MM.1S (cell line): ENCODE results near the gene HOXC6.

Experiments used
- CTCF ChIP-seq: fragments of 300-600 bp; sonication (generic); IDR thresholded peaks from 2 replicates; pipeline ENCODE4 v1.5.1; 2016; ENCODE audit warnings: antibody characterized with exemption, low read length, mixed read lengths
- EZH2phosphoT487 ChIP-seq: fragments of 300-600 bp; sonication (generic); IDR thresholded peaks from 2 replicates; pipeline ENCODE4 v1.6.1; 2018; ENCODE audit warnings: antibody characterized with exemption, low read length

- TF ChIP-seq CTCF (no peak), EZH2phosphoT487 (no peak)
Measured at GRCh38 chr12:54004063-54004840, 24.0 kb upstream of the HOXC6 start.
